Stimulated activated CD4-positive, alpha-beta T cell treated with anti-CD3 and anti-CD28 coated beads, Interleukin-4, amount 100 ng/mL, for 24 hours (primary cell): Measurements from ENCODE around the gene LRRFIP1.

Experiments used
- DNase-seq: peaks from one replicate; pipeline ENCODE4 v3.0.0-alpha.2; 2020

Gene LRRFIP1

GRCh38 chr2:237623428-237624403 lies 3.7 kb upstream of the LRRFIP1 start:
- no peak for DNase-seq

GRCh38 chr2:237624565-237624964 lies 2.8 kb upstream of the LRRFIP1 start:
- no peak for DNase-seq

- DNase-seq, result no peak
Observed at GRCh38 chr2:237625216-237625705, 2.1 kb upstream of the LRRFIP1 start.

- no peak for DNase-seq
Observed at GRCh38 chr2:237625777-237626176, 1.6 kb upstream of the LRRFIP1 start.

GRCh38 chr2:237626813-237627440 lies 460 bp upstream of the LRRFIP1 start:
- no peak for DNase-seq

- no peak for DNase-seq
Observed at GRCh38 chr2:237628247-237629187, 1.1 kb downstream of the LRRFIP1 start.

GRCh38 chr2:237629188-237629534 lies 1.8 kb downstream of the LRRFIP1 start:
- DNase-seq, result no peak

GRCh38 chr2:237629739-237630138 lies 2.4 kb downstream of the LRRFIP1 start:
- no peak for DNase-seq

- DNase-seq, result no peak
Observed at GRCh38 chr2:237630216-237631000, 3.0 kb downstream of the LRRFIP1 start.

GRCh38 chr2:237631007-237631785 lies 3.8 kb downstream of the LRRFIP1 start:
- no peak for DNase-seq

- DNase-seq, result no peak
Observed at GRCh38 chr2:237631801-237632585, 4.6 kb downstream of the LRRFIP1 start.

GRCh38 chr2:237633061-237633561 lies 5.7 kb downstream of the LRRFIP1 start:
- DNase-seq, result no peak

GRCh38 chr2:237636578-237636977 lies 9.2 kb downstream of the LRRFIP1 start:
- no peak for DNase-seq

- no peak for DNase-seq
Observed at GRCh38 chr2:237637429-237638135, 10.2 kb downstream of the LRRFIP1 start.

GRCh38 chr2:237638176-237638575 lies 10.8 kb downstream of the LRRFIP1 start:
- DNase-seq, result no peak

GRCh38 chr2:237639052-237639835 lies 11.9 kb downstream of the LRRFIP1 start:
- DNase-seq, result no peak

- DNase-seq, result no peak
Observed at GRCh38 chr2:237639836-237640220, 12.4 kb downstream of the LRRFIP1 start.

- DNase-seq, result no peak
Observed at GRCh38 chr2:237640493-237640998, 13.2 kb downstream of the LRRFIP1 start.
